K562 (cell line): ENCODE data around the gene SH2D3A. TPM values are rescaled to one million over a fixed set of nuclear protein-coding genes. Genes with fewer than 3 reads are reported as not detected.
A peak's percentile ranks its signal among the peaks of the same experiment; 100 is the strongest.

Source experiments
- ATAC-seq: fragments of 200-7000 bp; cut with Tn5 transposase; 3 replicates; pipeline ENCODE4 v1.9.1; 2020; ENCODE audit warnings: moderate library complexity
- BruUV-seq: library from RNA; stranded (reverse); fragments of 400-500 nt; replicated peaks from 2 replicates; lab custom pipeline; 2021; lab: Mats Ljungman, UMichigan
- CTCF ChIA-PET: fragments of 300-600 bp; formaldehyde crosslinking; extraction: SDS; loops from one replicate; lab custom pipeline; 2021; ENCODE audit warnings: low intra/inter-chr PET ratio; lab: Yijun Ruan, JAX
- POLR2A ChIA-PET: fragments of 300-600, 350-650 bp; sonication (Branson Sonifier 250); formaldehyde crosslinking; extraction: SDS; loops from one replicate; lab custom pipeline; 2021; ENCODE audit warnings: antibody characterized with exemption, inconsistent platforms; lab: Yijun Ruan, JAX
- DNase-seq, 4 experiments: peaks; one replicate each; pipeline versions ENCODE4 v3.0.0 to v3.0.0-alpha.2; 2011 to 2018; ENCODE audit warnings: low spot score in 3 of 4, mixed read lengths in 3 of 4; ENCODE audit errors: extremely low read depth in 1 of 4
- FAIRE-seq: peaks from 2 replicates; lab custom pipeline; 2011; peaks lifted over from hg19 to GRCh38; lab: Jason Lieb, UNC
- H2AFZ ChIP-seq: 2 replicates; pipeline ENCODE4 v1.6.0; 2011; ENCODE audit warnings: low read depth, low read length, control low read depth, inconsistent platforms
- H3K27ac ChIP-seq: fragments of 200-600 bp; 3 replicates; pipeline ENCODE4 v1.8.0; 2011; ENCODE audit warnings: low read depth, mild to moderate bottlenecking, control low read depth, inconsistent platforms, low read length, moderate library complexity, mixed read lengths; ENCODE audit errors: extremely low read depth
- H3K27me3 ChIP-seq, 2 experiments: fragments of 300-600 bp in 1 of 2; 2 replicates in 1 of 2; 3 replicates in 1 of 2; pipeline versions ENCODE4 v1.6.0 to v1.8.0; 2011; ENCODE audit warnings: inconsistent platforms in 2 of 2, low read length in 2 of 2, mild to moderate bottlenecking in 1 of 2, mixed read lengths in 1 of 2, moderate library complexity in 1 of 2; ENCODE audit not compliant: control insufficient read depth in 2 of 2, insufficient read depth in 2 of 2
- H3K36me3 ChIP-seq: fragments of 300-600 bp; 3 replicates; pipeline ENCODE4 v1.8.0; 2011; ENCODE audit warnings: mild to moderate bottlenecking, low read length, inconsistent platforms; ENCODE audit not compliant: control insufficient read depth, insufficient read depth
- H3K4me1 ChIP-seq, 2 experiments: fragments of 200-600 bp in 1 of 2; replicated peaks in 1 of 2; 2 replicates in 1 of 2; 3 replicates in 1 of 2; pipeline versions ENCODE4 v1.5.1 to v1.8.0; 2011; ENCODE audit warnings: inconsistent platforms in 2 of 2, low read length in 2 of 2, mild to moderate bottlenecking in 1 of 2, mixed read lengths in 1 of 2, moderate library complexity in 1 of 2; ENCODE audit not compliant: control insufficient read depth in 2 of 2, insufficient read depth in 2 of 2
- H3K4me2 ChIP-seq: 2 replicates; pipeline ENCODE4 v1.6.1; 2011; ENCODE audit warnings: low read length, control low read depth, inconsistent platforms, mixed read lengths; ENCODE audit not compliant: insufficient read depth
- H3K4me3 ChIP-seq: fragments of 200-600 bp; sonication (generic), shearing (Covaris generic); 2 replicates; pipeline ENCODE4 v1.5.1; 2016; ENCODE audit warnings: control low read depth, inconsistent platforms
- H3K79me2 ChIP-seq: fragments of 200-600 bp; 3 replicates; pipeline ENCODE4 v1.8.0; 2011; ENCODE audit warnings: low read length, inconsistent platforms; ENCODE audit not compliant: control insufficient read depth, insufficient read depth
- H3K9ac ChIP-seq, 2 experiments: 2 replicates each; pipeline versions ENCODE4 v1.6.0 to v1.6.1; 2011; ENCODE audit warnings: low read depth in 2 of 2, low read length in 2 of 2, control low read depth in 1 of 2, inconsistent platforms in 1 of 2, mild to moderate bottlenecking in 1 of 2, mixed read lengths in 1 of 2; ENCODE audit not compliant: insufficient read depth in 1 of 2
- H3K9me1 ChIP-seq: one replicate; pipeline ENCODE4 v1.6.0; 2011; ENCODE audit warnings: inconsistent platforms, mild to moderate bottlenecking, low read length, moderate library complexity; ENCODE audit not compliant: control insufficient read depth, insufficient read depth
- H3K9me3 ChIP-seq: replicated peaks from 2 replicates; pipeline ENCODE4 v1.5.1; 2011; ENCODE audit warnings: low read depth, low read length, inconsistent platforms; ENCODE audit not compliant: control insufficient read depth, insufficient read depth
- H4K20me1 ChIP-seq: replicated peaks from 2 replicates; pipeline ENCODE4 v1.6.1; 2011; ENCODE audit warnings: low read length, inconsistent platforms, mixed read lengths; ENCODE audit not compliant: control insufficient read depth, insufficient read depth
- CXXC5 ChIP-seq: fragments of 250-450 bp; sonication (Bioruptor Pico); IDR thresholded peaks from 2 replicates; pipeline ENCODE4 v1.8.0; 2022; ENCODE audit warnings: inconsistent platforms, mild to moderate bottlenecking, moderate library complexity
- ETV5 ChIP-seq: sonication (generic); formaldehyde crosslinking; IDR thresholded peaks from 2 replicates; pipeline ENCODE4 v1.4.0; 2020; ENCODE audit warnings: low read depth, mild to moderate bottlenecking, missing genetic modification reagents
- GATA2 ChIP-seq: sonication (generic); formaldehyde crosslinking; IDR thresholded peaks from 2 replicates; pipeline ENCODE4 v1.4.0; 2020; ENCODE audit warnings: mild to moderate bottlenecking, missing genetic modification reagents
- HDAC2 ChIP-seq: fragments of 450-650 bp; IDR thresholded peaks from 2 replicates; pipeline ENCODE4 v1.6.1; 2016; ENCODE audit warnings: mild to moderate bottlenecking
- HNRNPK ChIP-seq: fragments of 200-400 bp; formaldehyde crosslinking; IDR thresholded peaks from one replicate; pipeline ENCODE4 v1.6.1; 2018; ENCODE audit warnings: mild to moderate bottlenecking, low read depth, low read length; ENCODE audit not compliant: poor library complexity, severe bottlenecking
- NUFIP1 ChIP-seq: fragments of 450-650 bp; IDR thresholded peaks from 2 replicates; pipeline ENCODE4 v1.6.1; 2018; ENCODE audit not compliant: partially characterized antibody
- PTBP1 ChIP-seq: fragments of 200-400 bp; formaldehyde crosslinking; IDR thresholded peaks from 2 replicates; pipeline ENCODE4 v1.6.1; 2017; ENCODE audit warnings: low read depth, low read length
- RAD21 ChIP-seq, 2 experiments: fragments of 250-450 bp in 1 of 2; fragments of 450-650 bp in 1 of 2; sonication (Bioruptor Pico) in 1 of 2; formaldehyde crosslinking in 1 of 2; IDR thresholded peaks in 1 of 2; conservative IDR thresholded peaks in 1 of 2; 2 replicates each; pipeline versions ENCODE4 v1.4.0 to v1.8.0; 2020 to 2022; ENCODE audit warnings: mild to moderate bottlenecking in 2 of 2, moderate library complexity in 1 of 2
- RBM25 ChIP-seq: fragments of 200-400 bp; formaldehyde crosslinking; IDR thresholded peaks from 2 replicates; pipeline ENCODE4 v1.6.1; 2018; ENCODE audit warnings: low read length, low read depth, moderate library complexity; ENCODE audit not compliant: severe bottlenecking
- TAF9B ChIP-seq: fragments of 450-650 bp; IDR thresholded peaks from 2 replicates; pipeline ENCODE4 v1.6.1; 2018; ENCODE audit warnings: mild to moderate bottlenecking; ENCODE audit not compliant: partially characterized antibody
- TEAD2 ChIP-seq: fragments of 450-650 bp; IDR thresholded peaks from 2 replicates; pipeline ENCODE4 v1.6.1; 2016; ENCODE audit warnings: missing genetic modification characterization, control low read depth, missing compliant biosample characterization
- TFE3 ChIP-seq: fragments of 450-650 bp; formaldehyde crosslinking; IDR thresholded peaks from 2 replicates; pipeline ENCODE4 v1.4.0; 2020; ENCODE audit warnings: mild to moderate bottlenecking, mixed read lengths
- ZBTB26 ChIP-seq: fragments of 450-650 bp; formaldehyde crosslinking; IDR thresholded peaks from 2 replicates; pipeline ENCODE4 v1.4.0; 2022; ENCODE audit warnings: missing genetic modification characterization
- ZBTB7A ChIP-seq: IDR thresholded peaks from 2 replicates; pipeline ENCODE4 v1.6.1; 2011; ENCODE audit warnings: low read depth, mild to moderate bottlenecking, low read length, moderate library complexity, borderline replicate concordance; ENCODE audit not compliant: control insufficient read depth
- ZFP36 ChIP-seq: fragments of 150-350 bp; IDR thresholded peaks from 2 replicates; pipeline ENCODE4 v1.6.1; 2018; ENCODE audit warnings: low read length, low read depth; ENCODE audit not compliant: partially characterized antibody
- ZNF12 ChIP-seq: sonication (generic); formaldehyde crosslinking; IDR thresholded peaks from 2 replicates; pipeline ENCODE4 v1.4.0; 2020; ENCODE audit warnings: mild to moderate bottlenecking, missing genetic modification reagents
- ZNF57 ChIP-seq: fragments of 450-650 bp; formaldehyde crosslinking; IDR thresholded peaks from 2 replicates; pipeline ENCODE4 v1.4.0; 2020; ENCODE audit warnings: mild to moderate bottlenecking, moderate library complexity
- ZNF76 ChIP-seq: fragments of 250-450 bp; sonication (Bioruptor Pico); IDR thresholded peaks from 2 replicates; pipeline ENCODE4 v1.4.0; 2020; ENCODE audit warnings: mild to moderate bottlenecking, moderate library complexity, borderline replicate concordance
- WGBS: fragments of 100-300 bp; shearing (Covaris generic); methylation state at CpG from one replicate; pipeline ENCODE4 v1.1.6; 2016; ENCODE audit warnings: low coverage, mixed read lengths; ENCODE audit not compliant: insufficient coverage; ENCODE audit errors: missing lambda C conversion rate; 5-methylcytosine and 5-hydroxymethylcytosine counted together
- in situ Hi-C: fragments of 300-500 bp; cut with MboI; formaldehyde crosslinking; loops from 4 replicates; pipeline ENCODE4 v1.15.0; 2018; ENCODE audit warnings: inconsistent platforms, mixed read lengths
- intact Hi-C: fragments of 100-400 bp; cut with micrococcal nuclease; formaldehyde crosslinking; loops from 2 replicates; pipeline ENCODE4 v1.14.2; 2022
- polyA plus RNA-seq, 8 experiments: library from polyadenylated mRNA; depleted of rRNA in 4 of 8; stranded (reverse) in 5 of 8; unstranded in 3 of 8; fragments of >200 nt; fragmentation: Nextera tagmentation in 2 of 8; fragmentation: Illumina TruSeq in 1 of 8; extraction: Ambion mirVana in 2 of 8; extraction: Trizol in 1 of 8; gene quantifications; 2 replicates each; pipeline versions ENCODE4 v1.2.1 to v1.2.3, GENCODE V29; 2011 to 2014; ENCODE audit warnings: inconsistent platforms in 1 of 8, missing spikeins in 1 of 8
- total RNA-seq, 7 experiments: library from RNA; depleted of rRNA in 6 of 7; stranded (reverse); fragments of >200 nt in 6 of 7; fragmentation: Illumina TruSeq in 2 of 7; extraction: Trizol in 2 of 7; gene quantifications; 2 replicates each; pipeline versions ENCODE4 v1.2.1 to v1.2.3, GENCODE V29; 2011 to 2021; ENCODE audit warnings: low replicate concordance in 1 of 7

The SH2D3A gene
- total and polyA plus RNA-seq, 9 of the 15 experiments (the other 6 are each of a cell fraction or from before 2014, with no cell fraction given): 0.75 to 26.3 (median 8.9) TPM

- TF ChIP-seq HNRNPK (no peak), ETV5 (CRISPR knock-in tag) (0 out of 2 replicates have a peak, but pooled peaks have one; percentile 12), NUFIP1 (peak; percentile 90), GATA2 (CRISPR knock-in tag) (peak; percentile 52; the same call in 1 of the 2 replicates)
Measured at GRCh38 chr19:6717441-6717971, 49.7 kb downstream of the SH2D3A start (continued).

- ChIA-PET POLR2A (no interaction called here), CTCF (interaction anchor here (1.0 to 1.8 kb wide), 2 partner anchors 85 to 146 kb away, joined by 3 to 6 read pairs; no protein-coding TSS in a partner anchor)
- H3K9ac ChIP-seq: no peak overlapping the region
- intact Hi-C loops (no loop called here), in situ Hi-C loops (no loop called here)
- no peak overlapping the region for H3K27ac ChIP-seq
- no peaks in the 10 kb centered on the region for H3K36me3 ChIP-seq
- H3K4me2 ChIP-seq: 0 out of 2 replicates have a peak overlapping the region, but pooled peaks have one; percentile 77
- no TSS peak for BruUV-seq
- H3K4me1 ChIP-seq: peaks cover 32 to 39% of the 10 kb centered on the region in 2 experiments
- no peak overlapping the region for H3K4me3 ChIP-seq
- H3K9me3 ChIP-seq: no peaks in the 10 kb centered on the region
- H3K79me2 ChIP-seq: no peaks in the 10 kb centered on the region
- FAIRE-seq (no peak), DNase-seq (peak in 2 of 4 experiments; percentile 28 to 44), ATAC-seq (no peak)
- H2AFZ ChIP-seq: no peak overlapping the region
- H4K20me1 ChIP-seq: no peaks in the 10 kb centered on the region
- WGBS: 16% methylated on average over 8 of the region's 10 CpGs
- H3K27me3 ChIP-seq: peaks cover 0 to 7% of the 10 kb centered on the region in 2 experiments; a peak in 2 of 5 replicates
- H3K9me1 ChIP-seq: no peaks in the 10 kb centered on the region
- TF ChIP-seq TEAD2 (tag) (no peak), TAF9B (no peak), RAD21 (CRISPR knock-in tag; conservative IDR thresholded peaks at IDR 0.05 in 1 of 2, IDR thresholded peaks at IDR 0.05 in 1 of 2) (peak in 1 of 2 experiments; percentile 37; a peak in 2 of 4 replicates), ZBTB26 (CRISPR knock-in tag) (no peak), RBM25 (peak; percentile 86), ZNF76 (no peak), ZFP36 (peak; percentile 96), CXXC5 (CRISPR knock-in tag) (no peak), ZBTB7A (peak; percentile 37; the same call in 1 of the 2 replicates), ZNF12 (CRISPR knock-in tag) (0 out of 2 replicates have a peak, but pooled peaks have one; percentile 5), HDAC2 (peak; percentile 57; the same call in 1 of the 2 replicates), TFE3 (CRISPR knock-in tag) (no peak), ZNF57 (CRISPR knock-in tag) (no peak), PTBP1 (peak; percentile 96)
Measured at GRCh38 chr19:6717036-6717435, 50.2 kb downstream of the SH2D3A start.
